HG03175 (cell line): Measurements from ENCODE around the gene NKX2-3.

Source experiments
- ATAC-seq: cut with Tn5 transposase; IDR thresholded peaks from one replicate; pipeline ENCODE4 v1.9.1; 2021; ENCODE audit warnings: mild to moderate bottlenecking, moderate library complexity; ENCODE audit not compliant: unreplicated experiment

NKX2-3 gene

DNA sequence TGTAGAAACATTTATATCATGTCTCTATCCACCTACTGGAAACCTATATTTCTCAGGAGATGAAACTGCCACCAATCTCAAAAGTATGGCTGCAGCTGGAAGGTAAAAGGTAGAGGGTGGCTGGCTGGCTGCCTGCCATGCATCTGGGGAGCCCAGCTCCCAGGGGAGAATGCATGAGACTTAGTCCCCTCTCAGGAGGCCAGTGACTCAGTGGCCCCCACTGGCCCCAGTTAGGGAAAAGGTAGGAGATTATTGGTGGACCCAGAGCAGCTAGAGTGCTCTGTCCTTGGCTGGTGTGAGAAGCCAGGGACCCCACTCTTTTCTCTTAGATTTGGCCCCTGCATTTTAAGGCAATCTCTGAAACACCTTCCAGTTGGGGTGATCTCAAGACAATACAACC is 6.8 kb upstream of the NKX2-3 start:
- no peak for ATAC-seq

DNA sequence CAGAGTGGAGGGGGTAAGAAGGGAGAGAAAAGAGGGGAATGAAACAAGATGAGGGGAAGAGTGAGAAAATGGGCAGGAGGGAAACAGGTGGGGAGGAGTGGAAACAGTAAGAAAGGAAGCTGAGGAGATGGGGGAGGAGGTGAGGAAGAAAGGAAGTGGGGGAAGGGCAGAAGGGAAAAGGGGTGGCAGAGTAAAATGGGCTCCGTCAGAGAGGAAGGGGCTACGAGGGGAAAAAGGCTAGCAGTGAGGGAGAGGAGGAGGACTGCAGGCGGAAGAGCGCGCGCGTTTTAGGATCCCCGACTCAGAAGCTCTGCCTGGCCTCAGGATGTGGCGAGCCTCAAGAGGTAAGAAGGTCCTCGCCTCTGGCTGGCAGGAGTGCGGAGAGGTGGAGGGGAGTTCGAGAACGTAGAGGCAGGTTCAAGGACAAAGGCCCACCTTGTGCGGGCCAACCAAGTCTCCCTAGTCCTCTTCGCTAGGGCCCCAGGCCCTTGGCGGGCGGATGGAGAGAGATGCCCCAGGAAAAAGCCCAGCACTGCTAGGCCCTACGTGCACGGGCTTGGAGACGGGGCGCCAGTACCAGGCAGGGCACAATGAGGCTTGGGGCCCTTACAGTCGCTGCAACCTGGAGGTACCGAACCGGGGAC is 5.8 kb upstream of the NKX2-3 start:
- no peak for ATAC-seq

DNA sequence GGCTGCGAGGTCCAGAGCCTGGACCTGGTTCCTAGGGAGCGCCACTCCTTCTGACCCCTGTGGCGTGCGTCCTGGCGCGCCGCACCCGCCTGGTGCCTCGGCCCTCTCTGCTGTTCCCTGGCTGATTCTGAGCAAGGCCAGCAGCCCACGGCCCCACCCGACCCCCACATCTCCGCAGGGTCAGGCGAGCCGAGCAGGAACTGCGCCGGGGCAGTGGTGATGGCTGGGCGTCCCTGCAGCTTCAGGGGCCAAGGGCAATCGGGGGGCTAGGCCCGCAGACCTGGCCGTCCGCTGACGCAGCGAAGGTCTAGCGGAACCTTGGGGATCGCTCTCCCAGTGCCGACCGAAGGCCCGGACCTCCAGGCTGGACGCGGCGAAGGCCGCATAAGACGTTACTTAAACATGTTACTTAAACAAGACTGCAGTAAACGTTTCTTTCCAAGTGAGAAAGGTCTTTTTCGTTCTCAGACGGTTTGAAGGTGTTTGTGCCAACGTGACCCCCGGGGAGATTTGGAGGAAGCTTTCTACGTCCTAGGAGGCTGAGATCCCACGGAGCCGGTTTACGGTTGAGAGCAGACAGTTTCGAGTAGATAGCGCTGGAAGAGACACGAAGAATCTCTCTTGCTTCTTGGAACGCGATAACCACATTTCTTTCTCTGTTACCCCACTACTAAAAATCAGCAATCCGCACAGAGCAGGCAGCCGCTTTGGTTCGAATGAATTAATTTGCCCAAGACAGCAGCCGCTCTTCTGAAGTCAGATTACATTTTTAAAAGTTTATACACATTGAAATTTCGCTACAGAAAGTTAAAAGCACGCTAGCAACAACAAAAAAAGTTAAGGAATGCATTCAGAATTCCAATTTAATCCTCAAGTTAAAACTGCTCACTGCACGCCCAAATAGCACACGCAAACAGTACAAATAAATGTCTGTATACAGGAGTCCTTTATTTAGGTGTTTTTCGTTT is 4.9 kb upstream of the NKX2-3 start:
- no peak for ATAC-seq

DNA sequence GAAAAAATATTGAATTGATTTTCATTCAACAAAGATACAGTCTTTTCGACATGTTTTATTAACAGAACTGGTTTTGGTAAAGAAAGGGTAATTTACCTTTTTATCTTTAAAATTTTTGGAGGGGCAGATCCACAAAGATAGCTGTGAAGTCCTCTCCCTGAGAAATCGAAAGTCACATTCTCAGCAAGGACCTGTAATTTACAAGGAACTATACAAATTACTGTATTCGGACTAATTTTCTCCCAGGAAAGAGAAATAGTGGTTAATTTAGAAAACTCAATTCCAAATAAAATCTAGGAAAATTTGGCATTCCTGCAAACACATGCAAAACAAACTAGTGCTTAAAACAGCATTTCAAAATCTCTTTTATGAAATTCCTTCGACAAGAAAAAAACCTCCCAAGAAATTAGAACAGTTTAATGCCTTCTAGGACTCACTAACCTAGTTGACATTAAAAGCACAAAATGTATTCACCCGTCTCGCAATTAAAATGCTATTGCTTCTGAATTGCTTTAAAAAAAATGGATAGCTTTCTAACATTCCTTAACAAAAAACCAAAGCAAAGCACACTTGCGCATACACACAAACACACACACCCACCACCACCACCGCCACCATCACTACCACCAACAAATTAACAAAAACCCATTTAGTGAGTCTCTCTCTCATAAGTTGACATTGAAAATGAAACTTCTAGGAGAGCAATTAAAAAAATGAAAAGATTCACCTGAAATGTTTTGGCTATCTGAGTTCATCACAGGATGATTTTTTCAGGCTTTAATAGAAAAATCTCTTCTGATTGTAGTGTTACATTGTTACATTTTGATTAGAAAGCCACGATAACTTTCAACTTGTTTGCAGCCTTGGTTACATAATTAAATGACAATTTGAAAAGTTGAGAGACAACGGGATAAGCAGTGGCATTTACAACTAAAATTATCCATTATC is 4.0 kb upstream of the NKX2-3 start:
- no peak for ATAC-seq

- ATAC-seq, result no peak
These were observed 3.1 kb upstream of the NKX2-3 start for GRCh38 chr10:99529591-99530107.

DNA sequence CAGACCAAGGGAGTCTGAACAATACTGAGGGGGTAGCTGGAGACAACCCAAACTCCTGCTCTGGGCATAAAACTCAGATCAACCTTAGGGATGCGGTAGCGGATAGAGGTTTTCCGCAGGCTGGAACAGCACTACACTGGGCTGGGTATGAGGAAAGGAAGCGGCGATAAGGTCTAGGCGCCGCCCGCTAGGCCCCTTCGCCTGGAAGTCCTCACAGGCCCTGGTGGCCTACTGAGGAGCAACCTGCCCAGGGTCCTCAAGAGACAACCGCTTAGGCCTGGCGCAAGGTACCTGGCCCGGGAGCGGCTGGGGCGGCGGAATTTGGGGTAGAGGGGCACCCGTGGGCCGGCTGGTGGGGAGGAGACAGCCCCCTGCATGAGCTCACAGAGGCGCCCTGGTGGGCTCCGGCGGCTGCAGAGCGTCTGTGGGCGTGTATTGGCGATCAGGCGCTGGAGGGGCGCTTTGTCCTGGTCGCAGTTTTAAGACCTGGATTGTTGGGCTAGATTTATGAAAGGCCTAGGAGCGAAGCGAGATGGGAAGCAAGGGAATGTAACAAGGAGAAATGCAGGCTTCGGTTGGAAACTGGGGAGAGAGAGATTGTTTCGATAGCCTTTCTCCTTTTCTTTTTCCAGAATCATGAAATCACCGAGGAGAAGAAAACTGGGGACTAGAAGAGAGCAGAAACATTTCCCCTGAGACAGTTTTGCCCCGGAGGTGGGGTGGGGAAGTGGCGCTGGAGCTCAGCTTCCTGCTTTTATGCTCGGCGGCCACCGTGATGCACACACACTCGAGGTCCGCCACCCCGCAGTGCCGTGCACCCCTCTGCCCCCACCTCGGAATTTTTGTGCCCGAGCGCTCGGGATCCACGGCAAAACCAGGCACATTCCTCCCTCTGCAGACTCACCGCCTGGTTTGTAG is 2.4 kb upstream of the NKX2-3 start:
- no peak for ATAC-seq

DNA sequence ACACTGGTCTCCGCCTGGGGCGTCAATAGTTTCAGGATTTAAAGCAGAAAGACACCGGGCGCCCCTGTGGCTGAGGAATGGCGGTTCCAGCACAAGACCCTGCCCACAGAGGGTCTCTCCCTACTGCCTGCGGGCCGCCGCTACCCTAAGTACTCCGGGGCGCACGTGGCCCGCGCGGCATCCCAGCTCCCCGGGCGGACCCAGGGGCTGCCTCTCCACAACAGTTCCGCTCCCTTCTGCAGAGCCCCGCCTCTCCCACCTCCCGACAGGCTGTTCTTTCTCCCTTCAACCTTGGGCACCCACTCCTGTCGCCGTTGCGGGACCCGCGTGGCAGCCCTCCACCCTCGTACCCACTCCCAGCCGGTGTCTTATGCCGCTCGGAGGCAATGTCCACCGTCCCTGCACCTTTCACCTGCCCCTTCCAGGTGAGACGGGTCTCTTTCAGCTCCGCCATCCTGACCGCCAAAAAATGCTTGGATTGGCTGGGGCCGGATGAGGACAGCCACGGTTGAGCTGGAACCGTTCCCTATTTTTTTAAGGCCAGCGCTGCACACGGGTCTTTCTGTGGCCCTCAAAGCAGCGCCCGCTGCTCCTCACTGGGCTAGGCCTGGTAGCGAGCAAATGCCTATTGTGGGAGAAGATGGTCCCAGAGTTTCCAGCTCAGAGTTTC is 1.6 kb upstream of the NKX2-3 start:
- ATAC-seq, result no peak

GRCh38 chr10:99531696-99532593 is 797 bp upstream of the NKX2-3 start:
- ATAC-seq, result no peak

- no peak for ATAC-seq
These were observed 1.0 kb downstream of the NKX2-3 start for GRCh38 chr10:99533496-99534449.

DNA sequence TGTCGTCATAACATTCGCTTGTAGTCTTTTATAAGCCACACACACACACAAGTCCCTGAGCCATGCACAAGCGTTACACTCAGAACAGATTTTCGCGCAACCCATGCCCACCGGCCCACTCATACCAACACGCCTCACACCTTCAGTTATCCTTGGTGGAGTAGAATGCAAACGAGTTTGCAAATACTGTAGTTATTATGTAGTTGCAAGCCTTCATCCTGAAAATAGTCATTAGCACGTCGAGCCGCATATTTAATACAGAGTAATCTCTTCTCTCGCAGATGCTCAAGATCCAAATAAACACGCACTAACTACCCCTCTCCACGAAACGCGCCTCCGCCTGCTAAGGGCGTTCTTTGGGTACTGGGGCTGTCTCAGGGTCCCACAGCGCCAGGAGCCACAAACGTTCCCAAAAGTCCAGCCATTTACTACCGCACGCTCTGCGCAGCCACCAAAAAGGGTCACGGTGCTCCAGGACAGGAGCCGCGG is 1.8 kb downstream of the NKX2-3 start:
- no peak for ATAC-seq

GRCh38 chr10:99534939-99535763 is 2.4 kb downstream of the NKX2-3 start:
- no peak for ATAC-seq

GRCh38 chr10:99535764-99536337 is 3.1 kb downstream of the NKX2-3 start:
- ATAC-seq, result no peak

GRCh38 chr10:99536338-99537085 is 3.8 kb downstream of the NKX2-3 start:
- no peak for ATAC-seq

DNA sequence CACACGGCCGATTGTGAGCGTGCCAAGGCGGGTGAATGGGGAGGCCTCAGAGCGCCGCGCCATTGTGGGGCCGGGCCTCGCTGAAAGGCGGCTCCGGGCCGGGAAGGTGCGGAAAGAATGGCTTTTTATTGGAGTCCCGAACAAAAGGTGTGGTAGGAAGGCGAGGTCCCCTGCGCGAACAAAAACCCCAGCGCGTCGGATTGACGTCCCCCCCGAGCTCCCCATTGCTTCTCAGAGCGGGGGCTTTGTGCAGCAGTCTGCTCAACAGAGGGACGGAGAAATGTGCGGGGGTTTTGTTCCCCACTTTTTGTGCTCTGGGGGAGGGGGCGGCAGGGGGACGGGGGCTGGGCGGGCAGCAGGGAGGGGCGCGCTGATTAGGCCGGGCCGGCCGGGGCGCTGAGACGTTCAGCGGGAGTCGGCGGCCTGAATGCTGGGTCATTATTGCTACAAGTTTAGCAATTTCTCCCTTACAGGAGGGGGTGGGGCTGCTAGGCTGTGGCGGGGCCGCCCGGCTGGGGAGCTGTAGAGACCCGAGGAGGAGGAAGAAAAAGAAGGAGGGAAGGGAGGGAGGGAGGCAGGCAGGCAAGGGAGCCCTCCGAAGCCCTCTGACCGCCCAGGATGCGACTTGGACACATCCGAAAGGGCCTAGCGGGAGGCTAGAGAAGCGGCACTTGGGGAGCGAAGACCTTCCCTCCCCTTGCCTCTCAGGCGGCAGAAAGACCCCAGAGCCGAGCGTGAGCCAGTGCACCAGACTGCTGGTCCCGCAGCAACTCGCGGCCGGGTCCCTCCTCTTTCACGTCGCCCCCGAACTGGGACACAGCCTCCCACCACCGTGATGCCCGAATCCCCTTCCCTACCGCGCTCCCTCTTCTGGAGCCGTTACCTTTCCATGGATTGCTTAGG is 4.6 kb downstream of the NKX2-3 start:
- no peak for ATAC-seq
